GM19372 (cell line): ENCODE results near the gene FSCN2.

ENCODE experiments used
- ATAC-seq: cut with Tn5 transposase; IDR thresholded peaks from one replicate; pipeline ENCODE4 v1.9.1; 2021; ENCODE audit warnings: mild to moderate bottlenecking, low read depth, moderate library complexity; ENCODE audit not compliant: unreplicated experiment

Gene FSCN2

GRCh38 chr17:81489998-81490992 is 37.9 kb upstream of the FSCN2 start:
- no peak for ATAC-seq

GRCh38 chr17:81491181-81491581 is 37.0 kb upstream of the FSCN2 start:
- no peak for ATAC-seq

- ATAC-seq: no peak
These were observed 36.4 kb upstream of the FSCN2 start for GRCh38 chr17:81491761-81492160.

GRCh38 chr17:81492202-81492601 is 36.0 kb upstream of the FSCN2 start:
- ATAC-seq: no peak

- no peak for ATAC-seq
These were observed 35.5 kb upstream of the FSCN2 start for GRCh38 chr17:81492706-81493105.

- no peak for ATAC-seq
These were observed 34.8 kb upstream of the FSCN2 start for GRCh38 chr17:81493198-81494038.

- no peak for ATAC-seq
These were observed 33.4 kb upstream of the FSCN2 start for GRCh38 chr17:81494626-81495377.

GRCh38 chr17:81498953-81499600 is 29.1 kb upstream of the FSCN2 start:
- ATAC-seq: no peak

- no peak for ATAC-seq
These were observed 28.6 kb upstream of the FSCN2 start for GRCh38 chr17:81499601-81499970.

- no peak for ATAC-seq
These were observed 28.1 kb upstream of the FSCN2 start for GRCh38 chr17:81500047-81500446.

GRCh38 chr17:81502471-81503017 is 25.6 kb upstream of the FSCN2 start:
- ATAC-seq: no peak

- no peak for ATAC-seq
These were observed 24.6 kb upstream of the FSCN2 start for GRCh38 chr17:81503619-81504018.

GRCh38 chr17:81508639-81509206 is 19.5 kb upstream of the FSCN2 start:
- no peak for ATAC-seq

- ATAC-seq: no peak
These were observed 18.8 kb upstream of the FSCN2 start for GRCh38 chr17:81509207-81509971.

GRCh38 chr17:81509972-81510784 is 18.0 kb upstream of the FSCN2 start:
- ATAC-seq: no peak

GRCh38 chr17:81510785-81511553 is 17.2 kb upstream of the FSCN2 start:
- ATAC-seq: no peak

GRCh38 chr17:81511554-81511803 is 16.7 kb upstream of the FSCN2 start:
- no peak for ATAC-seq
